Lower leg skin (tissue), 3 donors: ENCODE data around the gene TRAPPC3L.

Source experiments
- CTCF ChIP-seq, 3 donors: fragments of 450-650 bp; IDR thresholded peaks; one replicate each; pipeline ENCODE4 v1.5.1; 2016; ENCODE audit warnings: antibody characterized with exemption in 3 of 3, mild to moderate bottlenecking in 3 of 3, moderate library complexity in 2 of 3
- POLR2A ChIP-seq, 2 donors: fragments of 450-650 bp; IDR thresholded peaks; one replicate each; pipeline ENCODE4 v1.6.1; 2016 to 2017; ENCODE audit warnings: antibody characterized with exemption in 2 of 2, mild to moderate bottlenecking in 1 of 2, moderate library complexity in 1 of 2

GRCh38 chr6:116450769-116451740 is 94.4 kb downstream of the TRAPPC3L start:
- TF ChIP-seq CTCF (IDR thresholded peaks at IDR 0.05) (no peak), POLR2A (IDR thresholded peaks at IDR 0.05) (no peak)
